ENCODE results near the gene GRAP2. TPM values are rescaled to one million over a fixed set of nuclear protein-coding genes. Genes with fewer than 3 reads are reported as not detected.

GRAP2 gene
- total RNA-seq, 1 experiment from 2014 or later: 0.42 TPM

- no peak overlapping the region for H3K4me3 ChIP-seq (replicated peaks in 1 of 2; ENCODE audit: low read depth in 1 of 2, low read length in 2 of 2)
- ATAC-seq: no peak
- ChIA-PET POLR2A (no interaction called here), RAD21 (ENCODE audit: low non-redundant PET in 1 of 2, low total read pairs in 2 of 2, uncharacterized antibody in 2 of 2, unreplicated experiment in 2 of 2) (no interaction called here), CTCF (no interaction called here)
- H3K27me3 ChIP-seq (ENCODE audit: insufficient read depth, low read length): no peaks in the 10 kb centered on the region
- peaks cover 31% of the 10 kb centered on the region for H3K79me2 ChIP-seq (ENCODE audit: insufficient read depth, low read length)
- H4K20me1 ChIP-seq (ENCODE audit: insufficient read depth): no peaks in the 10 kb centered on the region
- no peak overlapping the region for H3K4me2 ChIP-seq (ENCODE audit: low read length)
- peaks cover 0 to 4% of the 10 kb centered on the region in 2 experiments; a peak in 2 of 4 replicates for H3K36me3 ChIP-seq (ENCODE audit: control insufficient read depth in 1 of 2, insufficient read depth in 2 of 2, low read length in 2 of 2)
- H3K4me1 ChIP-seq (ENCODE audit: control insufficient read depth in 1 of 2, insufficient read depth in 2 of 2, low read length in 2 of 2): no peaks in the 10 kb centered on the region
- intact Hi-C loops (cut with micrococcal nuclease): no loop called here
- no peaks in the 10 kb centered on the region for H3K9me3 ChIP-seq (ENCODE audit: control insufficient read depth in 1 of 2, insufficient read depth in 1 of 2, low read depth in 1 of 2, low read length in 2 of 2)
- no TSS peak for BruUV-seq (replicated peaks)
- no peak for TF ChIP-seq POLR2A (IDR thresholded peaks at IDR 0.05; ENCODE audit: borderline replicate concordance, extremely low read depth, insufficient read depth, insufficient read length)
- TF ChIP-seq POLR2AphosphoS5 (IDR thresholded peaks at IDR 0.05; ENCODE audit: low read depth, low read length): no peak
- no peak for TF ChIP-seq CTCF (IDR thresholded peaks at IDR 0.05 in 2 of 3, conservative IDR thresholded peaks at IDR 0.05 in 1 of 3; ENCODE audit: borderline replicate concordance in 1 of 3, insufficient read depth in 1 of 3, low read depth in 2 of 3, low read length in 2 of 3)
- no peak for TF ChIP-seq JUND (IDR thresholded peaks at IDR 0.05)
- no peak for TF ChIP-seq ATF3 (IDR thresholded peaks at IDR 0.05)
- no peak for TF ChIP-seq ELF1 (IDR thresholded peaks at IDR 0.05; ENCODE audit: borderline replicate concordance, low read depth)
- TF ChIP-seq MAX (IDR thresholded peaks at IDR 0.05): no peak
- no peak for TF ChIP-seq ZFX (IDR thresholded peaks at IDR 0.05)
- no peak for TF ChIP-seq YY1 (IDR thresholded peaks at IDR 0.05; ENCODE audit: extremely low read depth, insufficient replicate concordance, low read depth, low read length)
- no peak for TF ChIP-seq SP1 (IDR thresholded peaks at IDR 0.05; ENCODE audit: low read depth)
- TF ChIP-seq EGR1 (IDR thresholded peaks at IDR 0.05; ENCODE audit: low read depth): no peak
- no peak for TF ChIP-seq EZH2 (IDR thresholded peaks at IDR 0.05)
- no peak for TF ChIP-seq CBX3 (IDR thresholded peaks at IDR 0.05; ENCODE audit: low read depth)
- no peak for TF ChIP-seq SIN3A (IDR thresholded peaks at IDR 0.05; ENCODE audit: low read depth)
- no peak for TF ChIP-seq ZNF274 (IDR thresholded peaks at IDR 0.05; ENCODE audit: low read depth, low read length)
- no peak for TF ChIP-seq SRF (IDR thresholded peaks at IDR 0.05; ENCODE audit: low read depth)
- TF ChIP-seq EZH2phosphoT487 (IDR thresholded peaks at IDR 0.05; ENCODE audit: borderline replicate concordance): no peak
- H3K9ac ChIP-seq (ENCODE audit: low read length): no peak overlapping the region
- DNase-seq (ENCODE audit: low read depth, low spot score): no peak
- H3K9me2 ChIP-seq (ENCODE audit: insufficient read depth): no peaks in the 10 kb centered on the region
- no peak overlapping the region for H3K27ac ChIP-seq (ENCODE audit: low read depth, low read length)
- no peak overlapping the region for H2AFZ ChIP-seq (ENCODE audit: low read depth, low read length, poor library complexity, severe bottlenecking)
These were observed 114.6 kb downstream of the GRAP2 start for GRCh38 chr22:40015358-40015976.
